ENCODE data around the gene POLG.

POLG gene

DNA sequence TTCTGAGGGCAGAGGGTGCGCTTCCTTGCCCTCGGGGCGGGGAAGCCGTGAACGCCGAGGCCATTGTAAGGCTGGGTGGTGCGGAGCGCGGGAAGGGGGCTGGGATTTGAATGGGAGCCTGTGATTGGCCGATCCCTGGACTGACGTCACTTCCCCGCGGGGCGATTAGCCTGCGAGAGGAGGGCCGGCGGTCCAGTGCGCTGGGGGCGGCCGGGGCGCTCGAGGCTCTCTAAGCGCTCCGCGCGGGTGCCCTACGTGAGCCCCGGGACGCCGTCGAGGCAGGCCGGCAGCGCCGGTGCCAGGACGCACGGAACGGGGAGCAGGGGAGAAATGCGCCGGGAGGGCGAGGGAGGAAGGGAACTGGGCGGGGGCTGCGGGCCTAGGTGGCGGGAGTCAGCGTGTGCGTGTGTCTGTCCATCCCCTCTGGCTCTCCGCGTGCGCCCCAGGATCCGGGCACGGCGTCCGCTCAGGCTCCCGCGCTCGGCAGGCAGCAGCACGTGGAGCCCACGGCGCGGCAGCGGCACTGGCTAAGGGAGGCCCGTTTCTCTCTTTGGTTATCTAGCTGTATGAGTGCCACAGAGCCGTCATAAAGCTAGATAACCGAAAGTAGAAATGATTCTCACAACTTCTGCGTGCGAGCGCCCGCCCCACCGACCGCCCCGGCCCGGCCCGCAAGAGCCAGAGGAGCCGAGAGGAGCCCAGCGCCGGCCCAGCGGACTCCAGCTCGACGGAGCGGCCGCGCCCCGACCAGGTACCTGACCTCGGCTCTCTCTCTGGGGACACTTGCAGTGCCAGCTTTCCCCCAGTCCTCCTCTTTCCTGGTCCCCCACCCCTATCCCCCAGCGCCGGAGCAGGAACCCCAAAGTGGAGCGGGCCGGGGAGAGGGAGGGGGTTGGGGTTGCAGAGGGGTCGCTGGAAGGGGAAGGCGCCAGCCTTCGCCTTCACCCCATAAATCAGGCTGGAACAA, 33.1 kb upstream of the POLG start:
- TF ChIP-seq, protein P1, sequence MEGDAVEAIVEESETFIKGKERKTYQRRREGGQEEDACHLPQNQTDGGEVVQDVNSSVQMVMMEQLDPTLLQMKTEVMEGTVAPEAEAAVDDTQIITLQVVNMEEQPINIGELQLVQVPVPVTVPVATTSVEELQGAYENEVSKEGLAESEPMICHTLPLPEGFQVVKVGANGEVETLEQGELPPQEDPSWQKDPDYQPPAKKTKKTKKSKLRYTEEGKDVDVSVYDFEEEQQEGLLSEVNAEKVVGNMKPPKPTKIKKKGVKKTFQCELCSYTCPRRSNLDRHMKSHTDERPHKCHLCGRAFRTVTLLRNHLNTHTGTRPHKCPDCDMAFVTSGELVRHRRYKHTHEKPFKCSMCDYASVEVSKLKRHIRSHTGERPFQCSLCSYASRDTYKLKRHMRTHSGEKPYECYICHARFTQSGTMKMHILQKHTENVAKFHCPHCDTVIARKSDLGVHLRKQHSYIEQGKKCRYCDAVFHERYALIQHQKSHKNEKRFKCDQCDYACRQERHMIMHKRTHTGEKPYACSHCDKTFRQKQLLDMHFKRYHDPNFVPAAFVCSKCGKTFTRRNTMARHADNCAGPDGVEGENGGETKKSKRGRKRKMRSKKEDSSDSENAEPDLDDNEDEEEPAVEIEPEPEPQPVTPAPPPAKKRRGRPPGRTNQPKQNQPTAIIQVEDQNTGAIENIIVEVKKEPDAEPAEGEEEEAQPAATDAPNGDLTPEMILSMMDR (IDR thresholded peaks at IDR 0.05; ENCODE audit: insufficient read depth, low read length, poor library complexity, severe bottlenecking): no peak
- Histone ChIP-seq H3K27me3 (replicated peaks; ENCODE audit: control insufficient read depth, insufficient read depth, low read length) (peaks cover 10% of the 10 kb centered on the region), H3K36me3 (ENCODE audit: control insufficient read depth, insufficient read depth, low read length) (no peaks in the 10 kb centered on the region), H3K4me3 (replicated peaks; ENCODE audit: low read depth, low read length) (no peak overlapping the region)
- DNase-seq (ENCODE audit: extremely low read depth, insufficient read length): no peak

GRCh38 chr15:89366656-89367393, 32.2 kb upstream of the POLG start:
- TF ChIP-seq, protein P1 (IDR thresholded peaks at IDR 0.05; ENCODE audit: insufficient read depth, low read length, poor library complexity, severe bottlenecking): no peak
- DNase-seq (ENCODE audit: extremely low read depth, insufficient read length): no peak
- Histone ChIP-seq H3K4me3 (replicated peaks; ENCODE audit: low read depth, low read length) (no peak overlapping the region), H3K27me3 (replicated peaks; ENCODE audit: control insufficient read depth, insufficient read depth, low read length) (peaks cover 12% of the 10 kb centered on the region), H3K36me3 (ENCODE audit: control insufficient read depth, insufficient read depth, low read length) (no peaks in the 10 kb centered on the region)

DNA sequence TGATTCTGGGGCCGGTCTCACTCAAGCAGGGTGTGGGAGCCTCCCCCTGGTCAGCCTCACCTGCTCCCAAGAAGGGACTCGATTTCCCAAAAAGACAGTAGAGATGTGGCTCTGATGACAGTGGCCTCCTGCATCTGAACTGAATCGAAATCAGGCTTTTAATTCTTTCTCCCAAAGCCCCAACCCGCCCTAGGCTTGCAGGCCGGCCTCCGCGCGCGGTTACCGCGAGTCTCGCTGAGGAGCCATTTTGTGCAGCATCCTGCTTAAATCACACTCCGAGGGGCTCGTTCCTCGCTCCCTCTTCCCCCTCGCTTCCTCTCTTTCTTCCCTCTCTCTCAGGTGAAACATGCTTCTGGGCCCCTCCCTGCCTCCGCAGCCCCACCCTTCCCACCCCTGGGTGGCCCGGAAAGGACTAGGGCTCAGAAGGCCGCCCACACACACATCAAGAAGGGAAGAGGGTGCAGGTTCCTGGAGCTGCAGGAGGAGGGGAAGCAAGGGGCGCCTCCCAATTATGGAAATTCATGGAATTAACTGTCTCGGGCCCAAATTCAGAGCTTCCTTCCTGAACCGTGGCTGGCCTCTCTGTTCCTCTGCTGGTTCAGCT, 30.9 kb upstream of the POLG start:
- TF ChIP-seq, protein P1 (IDR thresholded peaks at IDR 0.05; ENCODE audit: insufficient read depth, low read length, poor library complexity, severe bottlenecking): no peak
- H3K4me3 ChIP-seq (replicated peaks; ENCODE audit: low read depth, low read length): no peak overlapping the region
- DNase-seq (ENCODE audit: extremely low read depth, insufficient read length): no peak
- peaks cover 16% of the 10 kb centered on the region for H3K27me3 ChIP-seq (replicated peaks; ENCODE audit: control insufficient read depth, insufficient read depth, low read length)
- H3K36me3 ChIP-seq (ENCODE audit: control insufficient read depth, insufficient read depth, low read length): no peaks in the 10 kb centered on the region

GRCh38 chr15:89364741-89365450, 30.3 kb upstream of the POLG start:
- Histone ChIP-seq H3K27me3 (replicated peaks; ENCODE audit: control insufficient read depth, insufficient read depth, low read length) (peaks cover 13% of the 10 kb centered on the region), H3K36me3 (ENCODE audit: control insufficient read depth, insufficient read depth, low read length) (no peaks in the 10 kb centered on the region), H3K4me3 (replicated peaks; ENCODE audit: low read depth, low read length) (no peak overlapping the region)
- TF ChIP-seq, protein P1 (IDR thresholded peaks at IDR 0.05; ENCODE audit: insufficient read depth, low read length, poor library complexity, severe bottlenecking): no peak
- no peak for DNase-seq (ENCODE audit: extremely low read depth, insufficient read length)

GRCh38 chr15:89364341-89364740, 29.7 kb upstream of the POLG start:
- TF ChIP-seq, protein P1 (IDR thresholded peaks at IDR 0.05; ENCODE audit: insufficient read depth, low read length, poor library complexity, severe bottlenecking): no peak
- no peak overlapping the region for H3K4me3 ChIP-seq (replicated peaks; ENCODE audit: low read depth, low read length)
- no peaks in the 10 kb centered on the region for H3K36me3 ChIP-seq (ENCODE audit: control insufficient read depth, insufficient read depth, low read length)
- H3K27me3 ChIP-seq (replicated peaks; ENCODE audit: control insufficient read depth, insufficient read depth, low read length): peaks cover 16% of the 10 kb centered on the region
- no peak for DNase-seq (ENCODE audit: extremely low read depth, insufficient read length)
